Hepatocyte (in vitro differentiated cells): ENCODE results near the gene MOB3C. TPM values are rescaled to one million over a fixed set of nuclear protein-coding genes. Genes with fewer than 3 reads are reported as not detected.

Source experiments
- DNase-seq: peaks from one replicate; pipeline ENCODE4 v3.0.0-alpha.2; 2016; ENCODE audit warnings: low spot score
- H2AFZ ChIP-seq: fragments of 200-600 bp; sonication (generic); 2 replicates; pipeline ENCODE4 v1.6.0; 2016; ENCODE audit warnings: antibody characterized with exemption, mild to moderate bottlenecking
- H3K27ac ChIP-seq: fragments of 200-600 bp; sonication (generic); 2 replicates; pipeline ENCODE4 v1.5.1; 2016; ENCODE audit warnings: mild to moderate bottlenecking
- H3K27me3 ChIP-seq: fragments of 200-600 bp; sonication (generic); 2 replicates; pipeline ENCODE4 v1.6.1; 2016
- H3K36me3 ChIP-seq: fragments of 200-600 bp; sonication (generic); replicated peaks from 2 replicates; pipeline ENCODE4 v1.5.1; 2016; ENCODE audit warnings: low read depth; ENCODE audit not compliant: insufficient read depth
- H3K4me1 ChIP-seq: fragments of 200-600 bp; sonication (generic); 2 replicates; pipeline ENCODE4 v1.5.1; 2016; ENCODE audit warnings: mild to moderate bottlenecking, moderate library complexity; ENCODE audit not compliant: insufficient read depth
- H3K4me2 ChIP-seq: fragments of 200-600 bp; sonication (generic); 2 replicates; pipeline ENCODE4 v1.6.0; 2016
- H3K4me3 ChIP-seq: fragments of 200-600 bp; sonication (generic); 2 replicates; pipeline ENCODE4 v1.5.1; 2016; ENCODE audit warnings: mild to moderate bottlenecking
- H3K79me2 ChIP-seq: fragments of 200-600 bp; sonication (generic); 2 replicates; pipeline ENCODE4 v1.6.0; 2017; ENCODE audit warnings: mild to moderate bottlenecking
- H3K9me2 ChIP-seq: fragments of 200-600 bp; sonication (generic); replicated peaks from 2 replicates; pipeline ENCODE4 v1.6.0; 2017; ENCODE audit warnings: mild to moderate bottlenecking; ENCODE audit not compliant: insufficient read depth
- H3K9me3 ChIP-seq: fragments of 200-600 bp; sonication (generic); 2 replicates; pipeline ENCODE4 v1.5.1; 2016; ENCODE audit warnings: low read depth, mild to moderate bottlenecking
- H4K20me1 ChIP-seq: fragments of 200-600 bp; sonication (generic); 2 replicates; pipeline ENCODE4 v1.6.0; 2016; ENCODE audit warnings: mild to moderate bottlenecking; ENCODE audit not compliant: insufficient read depth, poor library complexity, severe bottlenecking
- CTCF ChIP-seq: fragments of 200-600 bp; sonication (generic); IDR thresholded peaks from 2 replicates; pipeline ENCODE4 v1.5.1; 2016; ENCODE audit warnings: antibody characterized with exemption, mild to moderate bottlenecking; ENCODE audit not compliant: poor library complexity
- EZH2 ChIP-seq: fragments of 200-600 bp; sonication (generic); IDR thresholded peaks from 2 replicates; pipeline ENCODE4 v1.6.1; 2016; ENCODE audit warnings: antibody characterized with exemption, mild to moderate bottlenecking, borderline replicate concordance
- EZH2phosphoT487 ChIP-seq: fragments of 200-600 bp; sonication (generic); IDR thresholded peaks from one replicate; pipeline ENCODE4 v1.6.1; 2018; ENCODE audit warnings: antibody characterized with exemption, mild to moderate bottlenecking, low read depth, moderate library complexity; ENCODE audit not compliant: unreplicated experiment, severe bottlenecking
- WGBS: methylation state at CpG from one replicate; pipeline ENCODE4 v1.1.6; 2016; ENCODE audit warnings: low lambda C conversion rate; ENCODE audit errors: missing lambda C conversion rate; 5-methylcytosine and 5-hydroxymethylcytosine counted together
- polyA plus RNA-seq: library from polyadenylated mRNA; unstranded; fragments of >200 nt; fragmentation: Nextera tagmentation; extraction: Ambion mirVana; gene quantifications from 2 replicates; pipeline ENCODE4 v1.2.1, GENCODE V29; 2016
- total RNA-seq: library from RNA; depleted of rRNA; stranded (reverse); fragments of >200 nt; gene quantifications from 2 replicates; pipeline ENCODE4 v1.2.3, GENCODE V29; 2014

Gene MOB3C
- total and polyA plus RNA-seq, 2 experiments from 2014 or later = 5.8 to 6.6 TPM

- Histone ChIP-seq H3K4me3 (no peak overlapping the region), H3K79me2 (peaks cover 16% of the 10 kb centered on the region), H3K9me3 (no peaks in the 10 kb centered on the region), H2AFZ (no peak overlapping the region), H4K20me1 (no peaks in the 10 kb centered on the region), H3K4me1 (peaks cover 13% of the 10 kb centered on the region), H3K27ac (no peak overlapping the region), H3K9me2 (no peaks in the 10 kb centered on the region), H3K36me3 (no peaks in the 10 kb centered on the region), H3K27me3 (no peaks in the 10 kb centered on the region), H3K4me2 (no peak overlapping the region)
- WGBS = 88% methylated on average over 3 of the region's 3 CpGs
- no peak for TF ChIP-seq EZH2
- no peak for TF ChIP-seq EZH2phosphoT487
- no peak for TF ChIP-seq CTCF
- DNase-seq = no peak
Measured at GRCh38 chr1:46617833-46618232, 1.2 kb upstream of the MOB3C start.

DNA sequence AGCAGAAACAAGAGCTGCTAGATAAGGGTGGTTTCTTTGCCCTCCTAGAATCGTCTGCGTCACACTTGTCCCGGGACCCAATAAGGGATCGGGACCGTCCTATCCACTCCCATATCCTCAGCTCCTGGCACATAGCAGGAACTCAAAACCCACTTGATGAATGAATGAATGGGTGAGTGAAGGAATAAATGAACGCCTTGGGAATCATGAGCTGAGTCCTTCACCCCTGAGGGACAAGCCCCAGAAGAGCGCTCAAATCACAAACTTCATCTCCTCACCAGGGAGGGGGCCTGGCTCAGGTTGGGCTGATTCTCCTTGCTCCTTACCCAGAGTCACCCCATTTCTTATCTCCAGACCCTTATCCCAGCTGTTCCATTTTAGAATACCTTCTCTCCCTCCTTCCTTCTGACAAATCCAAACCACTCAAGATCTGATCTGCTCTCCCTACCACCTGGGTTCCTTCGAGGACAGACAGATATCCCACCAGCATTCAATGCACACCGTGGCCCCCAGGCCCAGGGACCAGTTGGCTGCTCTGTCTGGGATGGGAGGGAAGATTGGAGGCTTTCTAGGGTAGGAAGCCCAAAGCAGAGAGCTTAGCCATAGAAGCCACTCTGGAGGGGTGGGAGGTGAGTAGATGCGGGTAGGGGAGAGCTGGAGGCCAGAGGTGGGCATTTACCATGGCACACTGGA is 643 bp upstream of the MOB3C start:
- Histone ChIP-seq H3K9me3 (no peaks in the 10 kb centered on the region), H2AFZ (peak overlapping the region; percentile 84), H3K4me2 (peak overlapping the region; percentile 96), H3K4me1 (peaks cover 13% of the 10 kb centered on the region), H3K27ac (peak overlapping the region; percentile 92), H4K20me1 (no peaks in the 10 kb centered on the region), H3K9me2 (no peaks in the 10 kb centered on the region), H3K4me3 (peak overlapping the region; percentile 84), H3K27me3 (no peaks in the 10 kb centered on the region), H3K79me2 (peaks cover 16% of the 10 kb centered on the region), H3K36me3 (no peaks in the 10 kb centered on the region)
- 49% methylated on average over 10 of the region's 10 CpGs for WGBS
- no peak for TF ChIP-seq CTCF
- no peak for TF ChIP-seq EZH2phosphoT487
- TF ChIP-seq EZH2 = no peak
- no peak for DNase-seq

DNA sequence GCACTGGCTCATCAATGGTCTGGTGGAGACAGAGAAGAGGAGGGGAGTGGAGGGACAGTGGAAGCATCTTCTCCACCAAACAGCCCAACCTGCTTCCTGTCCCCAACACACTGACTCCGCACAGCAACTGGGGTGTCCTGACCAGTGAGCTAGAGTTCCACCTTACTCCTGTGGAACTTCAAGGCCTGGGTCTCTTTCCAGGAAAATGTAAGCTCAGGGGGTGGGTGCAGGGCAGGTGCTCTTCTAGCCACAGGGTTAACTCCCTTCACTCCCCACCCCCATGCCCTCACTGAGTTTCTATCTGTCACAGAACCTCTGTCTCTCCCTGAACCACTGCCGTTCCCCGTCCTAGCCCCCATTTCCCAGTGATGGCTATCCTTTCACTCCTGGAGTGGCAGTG is 876 bp downstream of the MOB3C start:
- DNase-seq = no peak
- H3K4me1 ChIP-seq = peaks cover 13% of the 10 kb centered on the region

More for the DNA sequence above, 876 bp downstream of the MOB3C start:
- Histone ChIP-seq H3K27ac (peak overlapping the region; percentile 92), H3K27me3 (no peaks in the 10 kb centered on the region), H2AFZ (peak overlapping the region; percentile 84), H4K20me1 (no peaks in the 10 kb centered on the region), H3K9me3 (no peaks in the 10 kb centered on the region), H3K4me2 (peak overlapping the region; percentile 96), H3K4me3 (peak overlapping the region; percentile 84), H3K9me2 (no peaks in the 10 kb centered on the region), H3K79me2 (peaks cover 19% of the 10 kb centered on the region), H3K36me3 (no peaks in the 10 kb centered on the region)
- 83% methylated on average over 3 of the region's 3 CpGs for WGBS
- TF ChIP-seq CTCF (no peak), EZH2phosphoT487 (no peak), EZH2 (no peak)
